GM04504 (cell line): ENCODE results near the gene PLEKHG3.

ENCODE experiments used
- DNase-seq: peaks from one replicate; pipeline ENCODE4 v3.0.0-alpha.2; 2012; ENCODE audit warnings: low read depth

PLEKHG3 gene

GRCh38 chr14:64708148-64709004 lies 4.2 kb downstream of the PLEKHG3 start:
- no peak for DNase-seq

DNA sequence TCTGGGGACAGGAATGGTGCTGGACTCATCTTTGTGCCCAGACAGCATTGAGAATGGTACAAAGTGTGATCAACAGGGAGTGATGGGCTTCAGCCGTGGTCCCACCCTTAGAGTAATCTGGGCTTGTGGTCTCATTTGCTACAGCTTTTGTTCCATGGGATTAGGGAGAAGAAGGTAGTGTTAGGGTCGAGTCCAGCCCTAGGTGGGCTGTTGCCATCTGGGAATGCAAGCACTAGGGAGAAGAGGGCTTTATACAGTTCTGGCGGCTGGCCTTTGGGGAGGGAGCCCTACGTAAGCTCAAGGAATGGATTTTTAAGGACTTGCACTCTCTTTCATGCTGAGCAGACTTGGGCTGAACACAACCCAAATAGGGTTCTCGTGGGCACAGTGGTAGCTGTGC lies 4.9 kb downstream of the PLEKHG3 start:
- DNase-seq: no peak

- no peak for DNase-seq
Measured at GRCh38 chr14:64711039-64711438, 6.8 kb downstream of the PLEKHG3 start.

DNA sequence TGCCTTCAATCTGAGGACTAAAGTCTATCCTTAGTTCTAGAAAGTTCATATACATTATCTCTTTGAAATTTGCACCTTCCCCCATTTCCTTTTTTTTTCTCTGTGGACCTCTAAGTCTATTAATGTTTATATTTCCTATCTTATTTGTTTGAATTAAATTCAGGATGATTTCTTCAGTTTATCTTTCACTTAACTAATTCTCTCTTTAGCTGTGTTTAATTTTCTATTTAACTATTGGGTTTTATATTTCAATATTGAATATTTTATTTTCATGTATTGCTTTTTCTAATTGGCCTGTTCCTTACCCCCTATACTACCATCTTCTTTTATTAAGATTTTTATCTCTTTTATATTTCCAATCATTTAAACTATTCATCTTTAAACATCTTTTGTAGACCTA lies 9.5 kb downstream of the PLEKHG3 start:
- DNase-seq: no peak

- DNase-seq: no peak
Measured at GRCh38 chr14:64714432-64715025, 10.3 kb downstream of the PLEKHG3 start.

- DNase-seq: no peak
Measured at GRCh38 chr14:64715146-64715627, 11.0 kb downstream of the PLEKHG3 start.

- DNase-seq: no peak
Measured at GRCh38 chr14:64715628-64716412, 11.6 kb downstream of the PLEKHG3 start.

GRCh38 chr14:64717870-64718269 lies 13.6 kb downstream of the PLEKHG3 start:
- DNase-seq: no peak

- no peak for DNase-seq
Measured at GRCh38 chr14:64718762-64719161, 14.5 kb downstream of the PLEKHG3 start.

DNA sequence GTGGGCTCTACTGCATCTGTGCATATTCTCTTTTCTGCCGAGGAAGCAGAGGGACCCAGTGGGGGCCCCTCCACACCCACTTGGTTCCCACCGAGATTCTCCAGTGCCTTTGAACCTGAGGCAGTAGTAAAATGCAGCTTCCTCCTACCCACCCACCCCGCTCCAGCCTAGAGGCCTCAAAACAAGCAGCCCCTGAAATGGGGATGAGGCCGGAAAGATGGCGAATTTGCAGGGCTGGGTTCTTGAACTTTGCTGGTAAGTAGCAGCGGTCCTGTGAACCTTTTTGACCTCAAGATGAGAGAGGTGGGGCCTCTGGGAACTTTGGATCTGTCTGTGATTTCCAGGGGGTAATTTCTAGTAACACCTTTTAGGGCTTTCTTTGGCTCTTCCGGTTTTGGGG lies 15.4 kb downstream of the PLEKHG3 start:
- DNase-seq: no peak

DNA sequence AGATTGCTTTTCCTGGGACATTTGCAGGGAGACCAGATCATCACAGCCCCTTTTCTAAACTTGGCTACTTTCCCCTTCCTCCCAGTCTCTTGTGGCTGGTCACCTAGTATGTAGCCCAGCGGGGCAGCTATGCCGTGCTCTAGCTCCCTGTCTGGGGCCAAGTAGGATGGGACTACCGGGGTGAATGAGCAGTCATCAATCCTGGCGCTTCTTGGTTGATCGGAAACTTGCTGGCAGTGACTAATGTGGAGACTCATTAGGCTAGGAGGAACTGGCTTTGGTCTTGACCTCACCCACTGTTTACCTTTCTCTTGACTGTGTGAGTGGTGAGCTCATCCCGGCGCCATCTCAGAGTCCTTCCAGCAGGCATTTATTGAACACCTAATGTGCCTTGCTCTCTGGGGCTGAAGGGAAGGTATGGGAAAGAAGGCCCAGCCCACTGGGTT lies 15.9 kb downstream of the PLEKHG3 start:
- DNase-seq: peak; percentile 33

DNA sequence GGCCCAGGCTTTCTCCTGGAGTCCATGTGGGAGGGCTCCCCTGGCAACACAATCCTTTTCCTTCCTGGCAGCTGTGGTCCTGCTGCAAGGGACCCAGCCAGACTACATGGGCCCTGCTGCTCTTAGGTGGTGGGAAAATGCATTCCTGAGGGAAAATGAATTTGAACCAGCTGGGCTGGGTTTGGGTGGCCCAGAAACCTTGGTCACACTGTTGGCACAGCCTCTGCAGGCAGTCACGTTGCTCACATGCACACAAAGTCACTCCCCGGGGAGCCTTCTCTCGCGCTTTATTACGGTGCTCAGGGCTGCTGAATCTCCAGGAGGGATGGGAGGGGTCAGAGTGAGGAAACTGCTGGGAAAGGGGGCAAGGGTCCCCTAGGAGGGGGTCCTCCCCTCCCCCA lies 17.2 kb downstream of the PLEKHG3 start:
- DNase-seq: peak; percentile 88

DNA sequence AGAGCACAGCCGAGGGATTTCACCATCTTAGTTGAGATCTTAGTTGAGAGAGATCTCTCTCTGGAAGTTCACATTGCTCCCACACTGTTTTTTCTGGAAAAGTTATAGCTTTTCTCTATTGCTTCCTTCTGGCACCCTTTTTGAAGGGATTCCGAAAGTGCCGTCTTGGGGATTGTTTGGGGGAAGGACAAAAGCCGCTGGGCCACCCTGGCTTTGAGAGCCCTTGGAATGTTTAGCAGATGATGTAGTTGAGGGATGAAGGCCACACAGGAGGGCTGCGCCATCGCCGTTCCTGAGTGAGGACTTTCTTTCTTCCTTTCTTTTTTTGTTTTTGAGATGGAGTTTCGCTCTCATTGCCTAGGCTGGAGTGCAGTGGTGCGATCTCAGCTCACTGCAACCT lies 17.7 kb downstream of the PLEKHG3 start:
- DNase-seq: no peak

- DNase-seq: no peak
Measured at GRCh38 chr14:64722842-64723447, 18.7 kb downstream of the PLEKHG3 start.

GRCh38 chr14:64723691-64724577 lies 19.7 kb downstream of the PLEKHG3 start:
- no peak for DNase-seq

DNA sequence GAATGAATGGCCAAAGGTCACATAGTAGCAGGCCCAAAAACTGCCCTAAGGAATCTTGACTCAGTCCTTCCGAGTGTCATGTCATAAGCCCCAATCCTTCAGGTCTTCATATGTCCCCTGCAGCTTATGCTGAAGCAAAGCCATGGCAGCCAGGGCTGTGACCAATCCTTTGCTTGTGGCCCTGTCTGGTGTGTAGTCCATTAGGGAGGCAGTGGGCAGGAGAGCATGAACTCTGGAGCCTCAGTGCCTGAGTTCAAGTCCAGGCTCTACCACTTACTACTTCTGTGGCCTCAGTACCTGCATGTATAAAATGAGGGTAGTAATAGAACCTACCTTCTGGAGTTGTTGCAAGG lies 20.3 kb downstream of the PLEKHG3 start:
- DNase-seq: no peak

DNA sequence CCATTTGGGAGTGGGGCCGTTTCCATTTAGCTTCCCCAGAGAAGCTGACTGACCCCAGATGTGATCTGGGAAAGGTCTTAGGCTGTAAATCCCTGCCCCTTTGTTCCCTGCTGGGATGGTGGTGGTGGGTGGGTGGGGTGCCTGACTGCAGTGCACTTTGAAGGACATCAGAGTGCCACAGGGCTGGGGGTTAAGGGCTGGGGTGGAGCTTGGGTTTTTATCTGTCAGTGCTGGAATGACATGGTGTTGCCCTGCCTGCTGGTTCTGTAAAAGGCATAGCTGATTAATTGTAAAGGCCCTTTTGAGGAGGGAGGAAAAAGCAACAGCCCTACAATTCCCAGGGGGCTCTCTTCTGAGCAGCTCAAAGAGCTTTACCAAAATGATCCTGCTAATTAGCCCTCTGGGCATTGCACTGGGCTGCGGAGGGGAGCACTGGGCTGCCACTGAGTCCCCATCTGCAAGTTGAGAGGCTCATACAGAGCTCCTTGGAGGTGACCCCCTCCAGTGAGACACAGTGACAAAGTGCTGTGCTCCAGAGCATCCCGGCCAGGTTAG lies 21.1 kb downstream of the PLEKHG3 start:
- no peak for DNase-seq

- DNase-seq: no peak
Measured at GRCh38 chr14:64725879-64726584, 21.8 kb downstream of the PLEKHG3 start.

GRCh38 chr14:64726585-64726890 lies 22.3 kb downstream of the PLEKHG3 start:
- no peak for DNase-seq

DNA sequence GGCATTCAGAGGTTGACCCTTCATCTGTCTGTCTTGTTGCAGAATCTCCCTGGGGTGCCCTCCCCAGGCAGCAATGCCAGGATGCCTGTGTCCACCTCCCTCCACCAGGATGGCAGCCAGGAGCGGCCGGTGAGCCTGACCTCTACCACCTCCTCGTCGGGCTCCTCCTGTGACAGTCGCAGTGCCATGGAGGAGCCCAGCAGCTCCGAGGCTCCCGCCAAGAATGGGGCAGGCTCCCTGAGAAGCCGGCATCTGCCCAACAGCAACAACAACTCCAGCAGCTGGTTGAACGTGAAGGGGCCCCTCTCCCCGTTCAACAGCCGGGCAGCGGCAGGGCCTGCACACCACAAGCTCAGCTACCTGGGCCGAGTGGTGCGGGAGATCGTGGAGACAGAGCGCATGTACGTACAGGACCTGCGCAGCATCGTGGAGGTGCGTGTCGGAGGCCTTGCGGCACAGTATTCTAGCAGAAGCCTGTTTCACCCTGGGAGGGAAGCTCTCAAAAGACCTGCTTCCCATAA lies 23.4 kb downstream of the PLEKHG3 start:
- DNase-seq: no peak
